Activated naive CD4-positive, alpha-beta T cell (primary cell): ENCODE measurements around the gene MTUS2.

Source experiments
- DNase-seq, 4 experiments: peaks; one replicate each; lab custom pipeline; 2025; lab: John Stamatoyannopoulos, UW

MTUS2 gene

DNA sequence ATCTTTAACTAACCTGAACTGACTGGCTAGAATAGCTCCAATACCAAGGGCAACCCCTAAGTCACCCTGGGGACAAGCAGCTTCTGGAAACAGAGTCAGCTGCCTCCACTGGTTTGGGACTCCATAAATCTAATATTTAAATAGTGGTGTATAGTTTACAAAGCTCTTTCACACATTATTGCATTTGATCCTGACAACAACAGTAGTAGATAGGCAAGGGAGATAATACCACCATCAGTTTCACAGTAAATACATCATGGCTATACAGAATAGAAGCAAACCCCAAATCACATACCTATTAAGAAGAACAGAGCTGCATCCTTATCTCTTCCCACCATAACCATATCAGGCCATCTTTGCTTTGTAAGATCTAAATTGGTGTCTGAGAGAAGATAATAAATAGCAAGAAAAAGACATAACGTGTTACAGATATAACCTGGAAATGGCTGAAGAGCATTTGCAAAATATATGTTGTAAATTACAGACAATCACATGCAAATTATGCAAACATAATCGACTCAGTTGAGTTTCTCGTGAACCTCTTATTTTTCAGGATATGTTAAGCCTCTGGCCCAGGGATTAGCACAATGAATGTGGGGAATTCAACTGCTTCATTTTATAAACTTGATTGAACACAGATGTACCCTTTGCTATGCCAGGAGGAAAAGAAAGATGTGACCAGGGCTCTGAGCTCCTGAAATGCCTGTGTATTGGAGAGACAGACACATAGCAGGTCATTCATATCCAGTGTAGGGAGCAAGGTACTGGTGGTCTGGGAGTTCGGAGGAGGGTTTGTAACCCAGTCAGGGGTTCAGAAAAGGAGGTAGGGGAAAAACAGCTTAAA is 632.9 kb downstream of the MTUS2 start:
- DNase-seq, result no peak

- no peak for DNase-seq
Observed at GRCh38 chr13:29453617-29454011, 633.5 kb downstream of the MTUS2 start.

GRCh38 chr13:29454931-29455481 is 634.9 kb downstream of the MTUS2 start:
- no peak for DNase-seq

GRCh38 chr13:29456419-29456818 is 636.3 kb downstream of the MTUS2 start:
- no peak for DNase-seq

- DNase-seq, result no peak
Observed at GRCh38 chr13:29457299-29457698, 637.2 kb downstream of the MTUS2 start.

DNA sequence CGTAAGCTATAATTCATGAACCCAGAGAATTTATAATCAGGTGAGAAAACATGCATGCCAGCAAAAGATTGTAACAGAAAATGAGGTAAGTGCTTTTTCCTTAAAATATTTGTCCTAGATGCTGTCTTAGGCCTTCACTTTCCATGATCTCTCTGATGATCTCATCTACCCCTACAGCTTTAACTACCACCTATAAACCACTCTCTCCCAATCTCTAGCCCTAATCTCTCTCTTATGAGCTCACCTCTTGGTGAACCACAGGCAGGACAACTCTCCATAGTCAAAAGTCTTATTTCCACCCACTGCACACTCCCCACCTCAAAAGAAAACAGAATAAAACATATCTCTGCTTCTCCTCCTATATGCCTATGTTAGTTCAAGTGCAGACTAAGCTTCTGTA is 638.3 kb downstream of the MTUS2 start:
- no peak for DNase-seq

DNA sequence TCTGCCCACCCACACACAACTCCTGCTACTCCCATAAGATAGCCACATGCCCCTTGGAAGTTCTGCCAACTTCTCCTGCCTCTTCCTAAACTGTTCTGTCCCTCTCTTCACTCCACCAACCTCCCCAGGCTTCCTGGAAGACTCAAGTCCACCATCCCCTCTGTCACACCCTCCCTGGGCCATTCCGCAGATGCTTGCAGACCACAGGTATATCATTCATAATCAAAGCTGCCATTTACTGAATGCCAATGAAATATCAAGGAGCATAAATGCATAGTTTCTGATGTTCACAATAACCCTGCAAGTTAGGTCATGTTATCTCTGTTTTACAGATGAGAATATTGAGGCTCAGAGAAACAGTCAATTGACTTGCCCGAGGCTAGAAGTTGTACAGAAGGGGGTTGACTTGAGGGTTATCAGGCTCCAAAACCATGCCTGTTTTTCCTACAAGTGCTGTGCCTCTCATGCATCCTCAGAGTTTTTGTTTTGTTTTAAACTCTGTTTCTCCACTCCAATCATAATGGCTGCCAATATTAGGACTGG is 639.7 kb downstream of the MTUS2 start:
- no peak for DNase-seq

- no peak for DNase-seq
Observed at GRCh38 chr13:29464105-29464679, 644.1 kb downstream of the MTUS2 start.

DNA sequence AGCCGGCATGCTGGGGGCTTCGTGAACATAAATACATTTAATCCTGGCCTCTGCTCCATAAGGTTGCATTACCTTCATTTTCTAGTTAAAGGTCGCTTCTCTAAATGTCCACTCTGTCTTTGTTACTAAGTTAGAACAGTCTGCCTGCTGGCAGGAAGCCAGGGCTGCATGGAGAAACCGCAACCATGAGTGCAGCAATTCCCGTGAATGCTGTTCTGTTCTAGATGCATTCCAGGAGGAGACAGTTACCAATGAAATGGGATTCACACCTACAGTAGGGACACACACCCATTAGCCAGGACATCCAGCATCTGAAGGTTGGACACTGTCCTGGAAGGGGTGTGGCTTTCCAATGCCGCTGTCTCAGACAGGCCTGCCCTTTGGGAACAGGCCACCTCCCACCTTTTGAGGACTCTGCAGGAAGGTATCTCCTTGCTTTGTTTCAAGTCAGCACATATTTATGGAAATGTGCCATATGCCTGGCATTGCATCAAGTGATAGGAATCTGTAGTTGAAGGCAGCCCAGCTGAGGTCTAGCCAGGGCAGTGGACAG is 645.7 kb downstream of the MTUS2 start:
- DNase-seq, result no peak

DNA sequence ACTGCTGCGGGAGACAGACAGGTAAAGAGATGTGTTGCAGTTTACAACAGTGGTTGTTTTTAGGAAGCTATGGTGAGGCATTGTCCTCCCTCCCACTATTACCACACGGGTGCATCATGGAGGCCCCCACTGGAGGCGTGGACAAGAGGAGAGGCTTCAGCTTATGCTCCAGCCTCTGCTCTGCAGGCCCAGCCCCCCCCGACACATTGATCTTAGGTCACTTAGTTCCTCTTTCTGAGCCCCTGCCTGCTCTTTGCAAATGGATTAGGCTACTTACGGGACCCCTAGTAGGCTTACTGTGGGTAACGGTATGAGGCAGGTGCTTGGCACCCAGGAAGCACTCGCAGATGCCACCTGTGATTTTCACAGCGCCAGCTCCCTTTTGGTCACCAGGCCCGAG is 651.4 kb downstream of the MTUS2 start:
- DNase-seq, result no peak

DNA sequence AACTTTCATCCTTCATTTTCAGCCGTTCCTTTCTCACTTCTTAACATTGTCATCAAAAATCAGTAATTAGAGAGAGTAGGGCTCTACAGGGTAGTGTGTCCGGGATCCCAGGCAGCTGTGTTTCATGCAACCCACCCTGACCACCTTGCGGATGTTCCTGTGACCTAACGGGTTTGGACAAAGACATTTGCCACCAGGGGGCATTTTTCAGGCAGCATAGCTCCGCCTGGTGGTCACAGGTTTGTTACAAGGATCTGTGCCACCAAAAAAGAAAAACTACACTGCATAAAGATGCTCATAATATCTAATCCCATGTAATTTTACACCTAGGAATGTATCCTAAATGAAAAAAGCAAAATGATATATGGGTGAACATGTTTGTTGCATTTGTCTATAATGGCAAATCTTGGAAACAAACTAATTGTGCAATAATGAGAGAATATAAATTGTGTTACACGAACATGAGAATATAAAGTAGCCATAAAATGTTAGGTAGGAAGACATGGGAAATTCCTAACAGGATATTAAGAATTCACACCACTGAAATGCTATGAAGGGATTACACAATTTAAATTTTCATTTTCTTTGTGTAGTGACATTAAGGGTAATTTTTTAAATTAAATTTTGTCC is 652.3 kb downstream of the MTUS2 start:
- peak in 1 of 4 experiments; percentile 1 for DNase-seq

DNA sequence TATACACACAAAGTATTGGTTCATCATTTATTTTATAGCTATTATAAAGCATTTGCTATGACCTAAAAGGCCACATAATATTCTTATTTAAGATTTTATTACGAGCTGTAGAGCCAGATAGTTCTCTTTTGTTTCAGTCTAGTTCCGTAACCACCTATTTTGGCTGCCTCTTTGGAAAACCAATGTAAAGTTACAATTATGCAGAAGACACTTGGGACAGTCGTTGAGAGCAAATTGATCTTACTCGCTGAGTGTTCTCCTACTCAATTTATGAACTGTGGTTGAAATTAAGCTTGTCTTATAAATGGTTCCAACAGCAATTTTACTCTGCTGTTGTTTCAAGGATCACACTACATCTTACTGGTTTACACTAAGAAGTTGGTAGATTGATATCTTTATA is 653.0 kb downstream of the MTUS2 start:
- no peak for DNase-seq

GRCh38 chr13:29474991-29475390 is 654.9 kb downstream of the MTUS2 start:
- no peak for DNase-seq

GRCh38 chr13:29476046-29476445 is 655.9 kb downstream of the MTUS2 start:
- DNase-seq, result no peak

DNA sequence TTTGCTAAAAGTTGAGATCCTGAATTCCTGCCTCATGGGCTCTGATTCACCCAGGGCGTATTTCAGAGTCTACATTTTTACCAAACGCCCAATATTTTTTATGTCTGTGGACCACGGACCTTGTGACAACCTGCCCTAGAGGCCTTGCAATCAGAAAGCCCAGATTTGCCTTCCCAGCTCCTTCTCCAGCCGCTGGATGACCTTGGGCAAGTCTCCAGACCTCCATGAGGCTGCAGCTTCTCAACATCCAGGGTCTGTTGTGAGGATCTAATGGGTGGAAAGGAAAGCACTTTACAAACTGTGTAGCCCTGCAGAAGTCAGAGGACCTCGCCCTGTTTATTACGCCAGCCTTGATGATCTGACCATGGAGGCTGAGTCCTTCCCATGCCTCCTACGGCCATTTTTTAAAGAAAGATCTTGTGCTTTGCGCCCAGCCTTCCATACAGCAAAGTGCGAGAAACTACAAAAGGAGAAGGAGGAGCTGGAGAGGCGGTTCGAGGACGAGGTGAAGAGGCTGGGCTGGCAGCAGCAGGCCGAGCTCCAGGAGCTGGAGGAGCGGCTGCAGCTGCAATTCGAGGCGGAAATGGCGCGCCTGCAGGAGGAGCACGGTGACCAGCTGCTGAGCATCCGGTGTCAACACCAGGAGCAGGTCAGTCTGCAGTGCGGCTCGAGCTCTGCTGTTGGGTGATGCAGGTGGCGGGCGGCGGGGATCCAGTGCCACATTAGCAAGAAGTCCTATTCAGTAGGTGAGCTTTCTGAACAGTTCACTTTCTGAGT is 659.8 kb downstream of the MTUS2 start:
- no peak for DNase-seq

DNA sequence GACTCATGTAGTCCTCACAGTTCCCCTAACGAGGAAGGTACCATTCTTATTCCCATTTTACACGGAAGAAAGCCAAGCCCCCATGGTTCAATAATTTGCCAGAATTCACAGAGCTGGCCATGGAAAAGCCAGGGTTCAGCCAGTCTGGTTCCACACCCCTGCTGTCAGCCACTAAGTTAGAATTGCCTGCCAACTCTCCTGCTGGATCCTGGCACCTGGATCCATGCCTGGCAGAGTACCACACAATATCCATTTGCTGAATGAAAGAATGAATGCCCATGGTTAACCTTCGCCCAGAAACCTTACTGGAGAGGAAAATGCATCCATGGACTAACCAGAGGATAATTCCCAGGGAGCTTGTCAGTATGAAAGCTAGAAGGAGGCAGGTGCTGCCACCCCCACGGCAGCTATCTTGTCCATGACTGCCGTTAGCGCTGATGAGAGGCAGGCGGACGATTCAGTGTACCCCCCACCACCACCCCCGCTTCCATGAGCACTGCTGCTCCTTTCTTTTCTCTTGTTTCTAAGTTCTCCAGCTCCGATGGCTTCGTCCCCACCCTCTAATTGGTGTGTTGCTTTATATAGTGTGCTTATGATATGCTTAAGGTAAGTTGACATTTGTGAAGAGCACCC is 660.9 kb downstream of the MTUS2 start:
- no peak for DNase-seq

DNA sequence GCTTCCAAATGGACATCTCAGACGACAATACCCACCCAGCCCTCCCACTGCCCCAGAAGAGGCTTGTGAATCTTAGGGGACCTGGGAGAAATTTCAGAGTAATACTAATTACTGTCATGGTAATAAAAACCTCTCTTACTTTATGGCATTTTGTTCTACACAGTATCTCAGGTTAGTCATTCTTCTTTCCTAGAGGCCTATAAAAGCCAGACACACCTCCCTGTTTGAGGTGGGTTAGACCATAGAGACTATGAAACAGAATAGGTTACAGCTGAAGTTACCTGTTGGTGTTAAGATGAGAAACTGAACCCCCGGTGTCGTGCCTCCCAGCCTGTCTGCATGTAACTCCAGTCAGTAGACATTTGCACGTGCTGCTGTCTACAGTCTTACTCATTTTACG is 661.5 kb downstream of the MTUS2 start:
- no peak for DNase-seq

- DNase-seq, result no peak
Observed at GRCh38 chr13:29482504-29482903, 662.4 kb downstream of the MTUS2 start.

DNA sequence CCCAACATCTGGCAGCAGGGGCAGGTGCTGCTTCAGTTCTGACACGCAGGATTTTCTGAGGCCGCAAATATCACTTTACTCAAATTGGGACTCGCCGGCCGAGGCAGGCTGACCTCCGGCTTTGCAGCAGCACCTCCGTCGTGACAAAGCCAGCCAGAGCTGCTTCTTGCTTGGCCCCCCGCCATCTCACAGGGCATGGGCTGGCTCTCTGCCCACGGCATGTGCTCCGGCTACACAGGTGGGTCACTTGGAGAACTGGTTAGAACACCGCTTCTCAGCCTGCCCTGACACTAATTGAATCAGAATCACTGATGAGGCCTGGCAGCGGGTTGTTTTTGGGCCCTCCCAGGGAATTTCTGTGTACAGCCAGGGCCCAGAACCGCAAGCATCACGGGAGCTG is 663.1 kb downstream of the MTUS2 start:
- no peak for DNase-seq

DNA sequence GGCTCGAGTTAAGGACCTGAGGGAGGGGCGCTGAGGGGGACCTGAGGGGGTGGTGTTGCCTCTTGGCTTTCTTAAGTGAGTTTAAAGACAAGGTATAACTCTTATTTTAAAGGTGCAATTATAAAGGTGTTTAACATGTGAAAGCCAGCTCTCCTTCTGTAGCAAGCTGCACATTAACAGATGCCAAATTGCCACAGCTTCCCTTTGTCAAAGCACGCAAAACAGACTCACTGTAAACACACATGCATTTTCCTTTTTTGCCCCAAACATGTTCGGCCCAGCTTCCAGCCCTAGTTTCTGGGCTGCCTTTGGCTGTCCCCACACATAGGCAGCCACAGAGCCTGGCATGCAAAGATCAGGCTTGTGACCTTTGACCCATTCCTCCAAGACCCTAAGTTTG is 663.5 kb downstream of the MTUS2 start:
- DNase-seq, result no peak

DNA sequence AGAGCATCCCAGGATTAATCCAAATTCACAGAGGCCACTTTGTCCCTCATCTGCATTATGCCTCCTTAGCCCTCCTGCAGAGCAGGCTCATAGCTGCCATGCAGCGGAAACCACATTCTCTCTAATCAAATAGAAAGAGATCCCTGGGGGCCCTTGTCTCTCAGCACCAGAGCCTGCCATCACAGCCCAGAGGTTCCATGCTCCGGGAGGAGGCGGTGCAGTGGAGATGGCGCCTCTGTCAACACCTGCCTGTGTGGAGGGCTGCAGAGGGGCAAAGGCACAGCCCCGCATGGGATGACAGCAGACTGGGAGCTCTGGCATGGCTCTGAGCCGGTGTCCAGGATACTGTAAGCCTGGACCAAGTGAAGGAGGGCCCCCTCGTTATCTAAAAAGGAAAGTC is 664.1 kb downstream of the MTUS2 start:
- DNase-seq, result no peak
